Measurements from ENCODE around the gene FBN2.

- TF ChIP-seq NFIC (IDR thresholded peaks at IDR 0.05): no peak
- no peak for TF ChIP-seq CREB1 (IDR thresholded peaks at IDR 0.05; ENCODE audit: low read depth)
- no peak for TF ChIP-seq EP300 (IDR thresholded peaks at IDR 0.05; ENCODE audit: borderline replicate concordance)
- TF ChIP-seq RAD21 (IDR thresholded peaks at IDR 0.05; ENCODE audit: low read depth): no peak
- TF ChIP-seq REST (IDR thresholded peaks at IDR 0.05; ENCODE audit: low read depth): no peak
- no peak for TF ChIP-seq YY1 (IDR thresholded peaks at IDR 0.05; ENCODE audit: low read depth)
- TF ChIP-seq TAF1 (IDR thresholded peaks at IDR 0.05; ENCODE audit: low read depth): no peak
- no peak for TF ChIP-seq CEBPB (IDR thresholded peaks at IDR 0.05)
These were observed 324.2 kb downstream of the FBN2 start for GRCh38 chr5:128213833-128214232.
